HG03432 (cell line): ENCODE measurements around the gene LRRTM2.
"Not testable (repeated sequence)": the region's sequence is repeated elsewhere in the genome, so short reads cannot be mapped to it uniquely, and the experiment has no call there.

Experiments
- ATAC-seq: cut with Tn5 transposase; IDR thresholded peaks from one replicate; pipeline ENCODE4 v1.9.1; 2021; ENCODE audit warnings: mild to moderate bottlenecking, moderate library complexity; ENCODE audit not compliant: unreplicated experiment

LRRTM2 gene

DNA sequence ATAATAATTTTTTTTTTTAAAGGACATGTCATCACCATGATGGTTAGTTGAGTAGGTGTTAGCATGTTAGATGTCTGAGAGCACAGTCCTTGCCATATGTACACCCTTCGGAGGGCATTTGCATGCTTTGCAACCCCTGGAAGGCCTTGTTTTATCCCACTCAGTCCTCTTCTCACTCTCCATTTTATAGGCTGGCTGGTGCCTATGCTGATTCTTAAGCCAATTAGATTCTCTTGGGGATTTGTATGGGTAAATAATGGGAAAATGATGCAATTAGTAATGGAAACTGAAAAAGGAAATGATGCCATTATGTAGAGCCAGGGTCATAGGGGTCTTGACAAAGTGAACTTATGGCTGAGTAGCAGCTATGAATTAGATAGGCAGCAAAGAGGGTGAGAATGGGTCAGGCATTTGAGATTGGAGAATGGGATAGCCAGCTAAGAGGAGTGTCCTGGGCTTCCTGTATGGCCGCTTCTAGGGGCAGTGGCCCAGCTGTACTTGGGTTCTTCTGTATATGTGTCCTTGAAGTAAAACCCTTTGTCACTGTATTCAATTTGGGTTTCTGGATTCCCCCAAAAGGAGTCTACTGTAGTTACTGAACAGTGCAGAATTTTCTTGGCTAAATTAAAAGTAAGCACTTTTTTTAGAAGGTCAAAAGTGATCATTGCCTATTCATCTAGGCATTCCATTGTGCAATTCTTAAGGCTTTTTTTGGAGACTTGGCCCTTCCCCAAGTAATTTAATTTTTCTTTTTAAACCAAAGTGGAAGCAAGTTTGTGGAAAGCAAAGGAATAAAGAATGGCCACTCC, 31.6 kb downstream of the LRRTM2 start:
- ATAC-seq = no peak

DNA sequence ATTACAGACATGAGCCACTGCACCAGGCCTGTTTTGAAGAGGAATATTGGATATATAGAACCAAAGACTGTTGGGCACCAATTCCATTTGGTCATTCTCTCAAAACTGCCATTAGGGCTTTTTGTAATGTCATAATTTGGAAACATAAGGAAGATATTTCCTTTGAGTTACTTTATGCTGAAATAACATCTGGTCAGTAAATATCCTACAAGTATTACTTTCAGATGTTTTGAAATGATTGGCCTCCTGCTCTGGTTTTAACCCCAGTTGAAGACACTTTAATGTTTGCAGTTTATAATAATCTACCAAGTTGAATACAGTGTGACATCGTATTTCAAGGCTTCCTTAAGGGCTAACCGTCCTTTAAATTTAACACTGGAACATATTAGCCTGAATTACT, 33.6 kb downstream of the LRRTM2 start:
- no peak for ATAC-seq

DNA sequence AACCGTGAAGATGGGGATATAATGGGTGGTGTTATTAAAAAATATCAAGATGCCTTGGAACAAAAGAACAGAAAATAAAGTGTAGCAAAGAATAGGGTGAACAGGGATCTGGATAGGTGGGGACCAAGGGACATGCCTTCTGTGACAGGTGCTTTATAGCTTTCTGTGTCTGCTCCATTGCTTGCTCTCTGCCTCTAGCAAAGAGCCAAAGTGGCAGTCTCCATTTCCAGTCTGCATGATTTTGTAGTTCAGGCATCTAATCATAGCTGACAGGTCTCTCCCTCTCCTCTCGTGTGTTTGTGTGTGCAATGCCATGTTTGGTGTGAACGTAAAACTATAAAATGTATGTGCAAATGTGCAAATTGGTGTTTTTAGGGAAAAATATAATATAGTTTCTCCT, 35.0 kb downstream of the LRRTM2 start:
- no peak for ATAC-seq

DNA sequence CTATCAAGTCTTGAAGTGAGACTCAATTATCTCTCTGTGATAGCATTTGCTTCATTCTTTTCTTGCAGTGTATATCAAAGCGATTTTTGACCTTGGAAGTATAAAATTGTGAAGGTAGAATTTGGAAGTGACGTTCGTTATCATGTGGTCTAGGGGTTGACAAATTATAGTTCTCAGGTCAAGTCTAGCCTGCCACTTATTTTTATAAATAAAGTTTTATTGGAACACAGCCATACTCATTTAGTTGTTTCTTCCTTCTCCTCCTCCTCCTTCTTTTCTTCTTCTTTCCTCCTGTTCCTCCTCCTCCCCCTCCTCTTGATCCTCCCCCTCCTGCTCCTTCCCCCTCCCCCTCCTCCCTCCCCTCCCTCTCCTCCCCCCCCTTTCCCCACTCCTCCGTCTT, 38.0 kb downstream of the LRRTM2 start:
- ATAC-seq = no peak

DNA sequence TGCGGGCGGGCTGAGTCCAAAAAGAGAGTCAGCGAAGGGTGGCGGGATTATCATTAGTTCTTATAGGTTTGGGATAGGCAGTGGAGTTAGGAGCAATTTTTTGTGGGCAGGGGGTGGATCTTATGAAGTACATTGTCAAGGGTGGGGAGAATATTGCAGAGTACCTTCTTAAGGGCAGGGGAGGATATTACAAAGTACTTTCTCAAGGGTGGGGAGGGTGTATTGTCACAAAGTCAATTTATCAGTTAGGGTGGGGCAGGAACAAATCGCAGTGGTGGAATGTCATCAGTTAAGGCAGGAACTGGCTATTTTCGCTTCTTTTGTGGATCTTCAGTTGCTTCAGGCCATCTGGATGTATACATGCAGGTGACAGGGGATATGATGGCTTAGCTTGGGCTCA, 40.3 kb downstream of the LRRTM2 start:
- ATAC-seq = not testable (repeated sequence)

DNA sequence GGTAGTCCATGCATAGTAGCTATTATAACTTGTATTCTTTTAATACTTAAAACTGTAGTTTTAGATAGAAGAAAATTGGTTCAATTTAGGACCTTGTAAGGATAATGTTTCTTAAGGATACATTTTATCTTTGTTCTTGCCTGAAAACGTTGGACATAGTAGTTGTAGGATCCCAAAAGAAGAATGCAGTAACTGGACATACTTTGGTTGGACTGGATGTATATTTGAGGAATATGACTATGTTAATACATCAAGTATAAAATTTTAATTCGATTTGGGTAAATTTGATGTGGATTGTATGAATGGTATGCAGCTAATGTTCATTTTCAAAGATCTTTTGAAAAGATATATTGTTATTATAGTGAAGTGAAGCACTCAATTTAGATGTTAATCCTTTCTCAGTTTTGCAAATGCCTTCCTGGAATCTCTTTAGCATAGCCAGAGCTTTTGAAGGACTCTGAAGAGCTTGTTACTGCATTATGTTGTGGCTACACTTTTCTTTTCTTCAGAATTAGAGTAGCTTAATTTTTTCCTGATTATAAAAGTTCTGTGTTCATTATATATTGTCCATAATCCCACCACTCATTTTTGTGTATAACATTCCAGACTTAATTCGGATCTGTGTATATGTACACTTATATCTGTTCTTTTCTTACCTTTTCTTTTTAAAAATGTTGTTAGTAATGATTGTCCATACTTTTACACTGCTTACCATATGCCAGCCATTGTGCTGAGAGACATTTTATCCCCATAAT, 41.2 kb downstream of the LRRTM2 start:
- ATAC-seq = no peak

DNA sequence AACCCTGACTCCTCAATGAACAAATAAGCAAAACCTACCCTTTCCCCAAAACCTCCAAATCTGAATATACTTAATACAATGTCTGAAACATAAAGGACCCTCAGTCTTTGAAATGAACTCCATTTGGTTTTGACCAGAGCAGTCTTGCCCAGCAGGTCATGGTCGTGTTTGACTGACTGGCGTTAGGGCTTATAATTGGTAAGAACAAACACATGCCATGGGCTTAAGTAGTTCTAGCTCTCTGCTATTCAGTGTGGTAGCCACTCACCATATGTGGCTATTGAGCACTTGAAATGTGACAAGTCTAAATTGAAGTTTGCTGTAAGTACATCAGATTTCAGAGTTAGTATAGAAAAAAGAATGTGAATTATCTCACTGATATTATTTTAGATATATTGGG, 42.1 kb downstream of the LRRTM2 start:
- ATAC-seq = no peak

DNA sequence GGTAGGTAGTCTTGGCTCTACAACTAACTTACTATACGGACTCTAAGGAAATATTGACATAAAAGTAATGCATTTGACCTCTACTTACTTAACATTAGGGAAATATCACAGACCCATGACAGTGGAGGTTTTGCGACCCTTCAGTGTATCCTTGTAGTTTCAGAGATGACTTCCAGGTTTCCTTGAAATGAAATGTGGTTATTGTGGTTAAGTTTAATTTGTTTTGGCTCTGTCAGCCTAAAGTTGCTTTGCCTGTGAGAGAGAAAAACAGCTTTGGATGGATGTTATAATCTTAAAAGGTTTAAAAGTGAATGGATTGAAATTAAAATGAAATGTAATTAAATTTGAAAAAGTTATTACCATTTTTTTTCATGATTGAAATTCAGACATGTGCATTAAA, 42.9 kb downstream of the LRRTM2 start:
- no peak for ATAC-seq

DNA sequence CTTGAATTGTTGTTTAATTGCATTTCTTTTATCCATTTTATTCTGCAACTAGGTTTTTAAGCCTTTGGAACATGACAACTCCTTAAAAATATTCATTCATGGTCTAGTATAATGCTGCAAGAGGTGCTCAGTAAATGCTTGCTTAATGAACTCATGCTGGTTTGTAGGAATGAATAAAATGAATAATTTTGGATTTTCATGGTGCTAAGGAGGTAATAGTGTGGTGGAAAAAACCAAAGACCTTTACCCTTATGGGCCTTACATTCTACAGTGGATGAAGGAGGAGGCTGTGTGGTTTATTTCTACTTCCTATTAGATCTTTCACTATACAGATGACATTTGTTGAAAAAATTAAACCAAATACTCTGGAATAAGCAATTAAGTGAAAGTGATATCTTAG, 43.4 kb downstream of the LRRTM2 start:
- no peak for ATAC-seq

DNA sequence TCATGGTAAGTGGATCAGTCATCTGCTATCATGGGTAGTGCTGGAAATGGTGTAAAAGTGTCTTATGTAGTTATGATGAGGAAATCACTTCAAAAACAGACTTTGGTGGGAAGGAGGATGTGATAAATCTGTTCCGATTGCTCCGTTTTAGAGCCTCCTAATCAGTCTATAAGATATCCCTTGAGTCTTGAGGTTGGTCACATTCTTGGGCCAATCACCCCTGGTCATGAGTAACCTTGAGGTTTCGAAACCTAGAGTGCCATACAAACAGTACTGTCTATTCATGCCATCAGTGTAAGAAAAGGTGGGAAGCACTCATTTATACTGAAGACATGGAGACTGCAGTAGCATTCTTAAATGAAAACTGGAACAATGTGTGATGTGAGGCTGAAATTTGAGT, 45.8 kb downstream of the LRRTM2 start:
- no peak for ATAC-seq

DNA sequence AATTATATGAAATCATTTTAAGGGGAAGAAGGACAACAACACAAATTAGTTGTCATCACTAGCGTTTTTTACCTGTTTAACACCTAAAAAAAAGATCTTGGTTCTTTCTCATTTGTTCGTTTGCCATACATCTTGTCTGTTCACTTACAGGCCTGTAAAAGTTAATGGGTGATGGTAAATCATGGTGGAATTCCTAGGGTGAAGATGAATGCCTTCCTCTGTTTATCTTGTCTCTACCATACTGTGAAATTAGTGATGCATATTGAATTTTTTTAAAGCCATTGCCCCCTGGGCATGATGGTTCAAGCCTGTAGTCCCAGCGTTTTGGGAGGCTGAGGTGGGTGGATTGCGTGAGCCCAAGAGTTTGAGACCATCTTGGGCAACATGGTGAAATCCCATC, 46.6 kb downstream of the LRRTM2 start:
- no peak for ATAC-seq

DNA sequence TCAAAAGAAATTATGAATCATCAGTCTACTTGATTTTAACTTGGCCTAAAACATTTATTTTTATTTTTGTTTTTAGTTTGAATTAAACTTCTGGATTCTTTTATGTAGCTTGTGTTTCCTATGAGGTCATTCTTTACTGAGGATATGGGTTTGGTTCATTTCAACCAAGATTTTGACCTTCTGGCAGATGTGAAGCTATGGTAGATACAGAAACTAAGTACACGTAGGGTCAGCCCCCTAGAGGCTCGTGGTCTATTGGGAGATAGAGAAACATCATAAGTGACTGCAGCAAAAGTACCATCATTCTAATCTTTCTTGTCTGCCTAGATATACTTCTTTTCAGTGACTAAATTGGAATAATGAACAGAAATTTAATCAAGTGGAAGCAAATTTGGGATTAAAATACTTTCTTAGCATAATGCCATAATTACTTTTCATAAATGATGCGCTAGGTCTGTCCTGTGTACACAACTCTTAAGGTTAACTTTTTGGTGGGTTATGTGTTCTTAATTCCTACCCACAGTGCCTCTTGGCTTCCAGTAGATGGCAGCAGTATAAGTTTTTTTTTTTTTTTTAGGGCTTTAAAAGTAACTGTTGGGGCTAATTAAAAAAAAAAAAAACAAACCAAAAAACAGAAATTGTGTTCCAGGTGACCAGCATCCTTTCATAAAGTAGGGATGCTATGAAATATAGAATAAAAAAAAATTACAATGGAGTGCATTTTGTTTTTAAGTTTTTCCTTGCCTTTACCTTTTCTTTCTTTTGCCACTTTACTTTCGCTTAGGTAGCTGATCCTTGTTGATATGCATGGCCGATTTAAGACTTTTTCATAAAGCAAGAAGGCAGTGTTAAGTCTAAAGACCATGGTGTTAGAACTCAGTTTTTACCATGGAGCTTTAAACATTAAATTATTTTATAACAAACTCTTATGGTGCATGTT, 49.9 kb downstream of the LRRTM2 start:
- ATAC-seq = no peak

DNA sequence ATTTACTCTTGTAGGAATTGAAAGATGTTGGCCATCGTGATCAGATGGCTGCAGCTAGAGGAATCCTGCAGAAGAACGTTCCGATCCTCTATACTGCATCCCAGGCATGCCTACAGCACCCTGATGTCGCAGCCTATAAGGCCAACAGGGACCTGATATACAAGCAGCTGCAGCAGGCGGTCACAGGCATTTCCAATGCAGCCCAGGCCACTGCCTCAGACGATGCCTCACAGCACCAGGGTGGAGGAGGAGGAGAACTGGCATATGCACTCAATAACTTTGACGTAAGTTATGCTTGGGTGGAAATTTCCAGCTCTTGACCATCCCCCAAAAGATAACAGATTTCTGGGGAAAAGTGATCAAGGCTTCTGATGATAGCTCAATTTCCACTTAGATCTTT, 50.6 kb downstream of the LRRTM2 start:
- ATAC-seq = no peak

DNA sequence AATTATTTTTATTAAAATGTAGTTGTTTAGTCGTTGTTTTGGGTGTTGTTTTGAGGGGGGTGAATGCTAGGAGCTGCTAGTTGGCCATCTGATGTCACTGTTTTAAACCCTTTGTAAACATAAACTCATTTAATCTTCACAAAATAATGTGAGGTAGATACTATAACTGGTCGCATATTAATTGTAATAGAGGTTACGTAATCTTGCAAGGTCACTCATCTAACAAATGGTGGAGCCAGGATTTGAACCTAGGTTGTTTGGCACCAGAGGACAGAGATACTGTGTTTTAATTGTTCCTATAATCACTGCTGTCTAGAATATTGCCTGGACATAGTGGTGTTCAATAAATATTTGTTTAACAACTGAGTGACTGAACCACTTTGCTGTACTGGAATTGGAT, 54.4 kb downstream of the LRRTM2 start:
- no peak for ATAC-seq

DNA sequence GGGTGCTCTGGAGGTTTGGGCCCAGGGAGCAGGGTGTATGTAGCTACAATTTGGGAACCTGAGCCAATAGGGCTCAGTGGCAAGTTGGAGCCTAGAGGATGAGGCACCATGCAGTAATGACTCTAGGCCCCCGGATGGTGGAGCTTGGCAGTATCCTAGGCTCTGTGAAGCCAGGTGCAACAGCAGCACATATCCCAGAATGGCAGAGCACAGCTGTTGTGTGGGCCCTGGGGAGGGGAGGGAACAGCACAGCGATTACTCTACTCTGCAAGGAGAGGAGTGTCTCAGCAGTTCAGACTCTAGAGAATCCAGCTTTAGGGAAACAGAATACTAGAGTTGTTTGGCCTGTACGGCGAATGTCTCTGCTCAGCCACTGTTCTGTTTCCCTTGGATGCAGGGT, 56.1 kb downstream of the LRRTM2 start:
- no peak for ATAC-seq
